VCaP (cell line): ENCODE results near the gene NKAIN2.
A peak's percentile ranks its signal among the peaks of the same experiment; 100 is the strongest.

Experiments used
- H3K27ac ChIP-seq: fragments of 450-650 bp; 2 replicates; pipeline ENCODE4 v1.5.1; 2017
- TF ChIP-seq, protein P1 (sequence below): fragments of 450-650 bp; conservative IDR thresholded peaks from 2 replicates; pipeline ENCODE4 v1.5.1; 2017; ENCODE audit warnings: mild to moderate bottlenecking, moderate library complexity

NKAIN2 gene

DNA sequence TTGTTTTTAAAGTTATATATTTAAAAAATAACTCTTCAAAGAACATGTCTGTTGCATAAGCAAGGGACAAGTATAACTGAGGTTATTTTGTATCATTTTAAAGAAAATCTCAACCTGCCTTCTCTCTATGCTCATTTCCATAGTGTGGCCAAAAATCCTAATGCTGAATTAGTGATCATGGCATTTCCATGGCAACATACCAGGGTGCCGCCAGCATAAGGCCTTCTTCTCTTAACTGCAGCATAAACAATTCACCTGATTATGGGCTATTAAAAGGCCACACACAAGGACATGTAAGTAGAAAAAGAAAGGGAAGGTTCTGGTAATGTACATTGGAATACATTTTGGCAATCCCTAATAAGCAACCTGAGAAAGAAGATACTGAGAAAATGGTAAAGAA is 1063.5 kb downstream of the NKAIN2 start:
- TF ChIP-seq, protein P1, sequence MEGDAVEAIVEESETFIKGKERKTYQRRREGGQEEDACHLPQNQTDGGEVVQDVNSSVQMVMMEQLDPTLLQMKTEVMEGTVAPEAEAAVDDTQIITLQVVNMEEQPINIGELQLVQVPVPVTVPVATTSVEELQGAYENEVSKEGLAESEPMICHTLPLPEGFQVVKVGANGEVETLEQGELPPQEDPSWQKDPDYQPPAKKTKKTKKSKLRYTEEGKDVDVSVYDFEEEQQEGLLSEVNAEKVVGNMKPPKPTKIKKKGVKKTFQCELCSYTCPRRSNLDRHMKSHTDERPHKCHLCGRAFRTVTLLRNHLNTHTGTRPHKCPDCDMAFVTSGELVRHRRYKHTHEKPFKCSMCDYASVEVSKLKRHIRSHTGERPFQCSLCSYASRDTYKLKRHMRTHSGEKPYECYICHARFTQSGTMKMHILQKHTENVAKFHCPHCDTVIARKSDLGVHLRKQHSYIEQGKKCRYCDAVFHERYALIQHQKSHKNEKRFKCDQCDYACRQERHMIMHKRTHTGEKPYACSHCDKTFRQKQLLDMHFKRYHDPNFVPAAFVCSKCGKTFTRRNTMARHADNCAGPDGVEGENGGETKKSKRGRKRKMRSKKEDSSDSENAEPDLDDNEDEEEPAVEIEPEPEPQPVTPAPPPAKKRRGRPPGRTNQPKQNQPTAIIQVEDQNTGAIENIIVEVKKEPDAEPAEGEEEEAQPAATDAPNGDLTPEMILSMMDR: no peak
- H3K27ac ChIP-seq: no peak overlapping the region

DNA sequence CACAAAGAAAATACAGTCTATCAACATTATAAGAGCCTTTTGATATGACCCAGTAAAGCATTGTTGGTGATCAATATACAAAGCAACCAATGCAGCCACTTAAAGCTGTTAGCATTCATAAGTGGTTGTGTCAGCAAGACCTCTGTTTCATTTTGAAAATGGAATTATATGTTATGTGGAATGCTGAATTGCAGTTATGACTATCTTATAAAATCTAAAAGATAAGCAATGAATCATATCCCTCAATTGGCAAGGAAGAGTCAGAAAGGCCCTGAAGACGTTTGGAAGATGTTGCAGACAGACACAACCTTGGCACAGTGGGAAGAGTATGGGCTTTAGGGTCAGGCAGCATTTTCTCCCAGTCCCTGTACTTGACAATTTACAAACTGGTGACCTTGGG is 1064.8 kb downstream of the NKAIN2 start:
- TF ChIP-seq, protein P1: no peak
- H3K27ac ChIP-seq: no peak overlapping the region

DNA sequence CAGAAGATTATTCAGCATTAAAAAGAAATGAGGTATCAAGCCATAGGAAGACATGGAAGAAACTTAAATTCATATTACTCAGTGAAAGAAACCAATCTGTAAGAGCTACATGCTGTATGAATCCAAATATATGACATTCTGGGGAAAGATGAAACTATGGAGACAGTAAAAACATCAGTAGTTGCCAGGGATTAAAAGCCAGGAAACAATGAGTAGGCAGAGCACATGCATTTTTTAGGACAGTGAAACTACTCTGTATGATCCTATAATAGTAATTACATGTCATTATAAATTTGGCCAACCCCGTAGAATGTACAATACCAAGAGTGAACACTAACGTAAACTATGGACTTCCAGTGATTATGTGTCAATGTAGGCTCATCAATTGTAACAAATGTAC is 1065.8 kb downstream of the NKAIN2 start:
- TF ChIP-seq, protein P1: no peak
- H3K27ac ChIP-seq: no peak overlapping the region

DNA sequence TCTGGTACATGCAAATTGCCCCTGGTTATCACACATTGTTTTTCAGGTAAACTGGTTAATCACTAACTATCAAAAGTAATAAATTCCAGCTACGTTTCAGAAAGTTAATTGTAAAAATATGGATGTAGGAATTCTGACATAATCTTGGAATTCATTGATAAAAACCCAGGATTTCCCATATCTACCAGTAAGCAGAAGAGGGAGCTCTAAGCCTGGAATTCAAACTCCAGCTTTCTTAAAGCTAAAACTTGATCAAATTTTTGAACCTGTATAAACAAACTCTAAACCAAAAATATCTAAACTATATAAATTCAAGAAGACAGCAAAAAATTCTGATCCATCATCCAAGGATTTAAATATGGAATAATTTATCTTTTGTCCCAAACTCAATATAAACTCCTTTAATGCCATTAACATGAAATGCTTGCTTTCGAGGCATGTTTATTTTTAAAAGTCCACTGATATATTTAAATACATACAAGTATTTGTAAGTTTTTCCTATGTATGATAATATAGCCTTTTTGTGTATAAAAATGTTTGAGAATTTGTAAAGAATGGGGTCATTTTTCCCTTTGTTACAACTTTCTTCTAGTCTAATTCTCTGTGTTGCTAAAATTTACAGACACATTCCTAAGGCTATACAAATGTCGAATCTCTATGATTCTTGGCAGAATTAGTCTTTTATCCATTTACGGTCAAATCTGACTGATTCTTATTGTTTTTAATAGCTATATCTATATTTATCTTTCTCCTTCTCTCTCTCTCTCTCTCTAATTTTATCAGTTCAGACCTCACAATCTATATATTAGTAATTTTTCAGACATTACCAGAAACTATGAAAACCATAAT is 1067.2 kb downstream of the NKAIN2 start:
- no peak overlapping the region for H3K27ac ChIP-seq
- TF ChIP-seq, protein P1: peak; percentile 78

DNA sequence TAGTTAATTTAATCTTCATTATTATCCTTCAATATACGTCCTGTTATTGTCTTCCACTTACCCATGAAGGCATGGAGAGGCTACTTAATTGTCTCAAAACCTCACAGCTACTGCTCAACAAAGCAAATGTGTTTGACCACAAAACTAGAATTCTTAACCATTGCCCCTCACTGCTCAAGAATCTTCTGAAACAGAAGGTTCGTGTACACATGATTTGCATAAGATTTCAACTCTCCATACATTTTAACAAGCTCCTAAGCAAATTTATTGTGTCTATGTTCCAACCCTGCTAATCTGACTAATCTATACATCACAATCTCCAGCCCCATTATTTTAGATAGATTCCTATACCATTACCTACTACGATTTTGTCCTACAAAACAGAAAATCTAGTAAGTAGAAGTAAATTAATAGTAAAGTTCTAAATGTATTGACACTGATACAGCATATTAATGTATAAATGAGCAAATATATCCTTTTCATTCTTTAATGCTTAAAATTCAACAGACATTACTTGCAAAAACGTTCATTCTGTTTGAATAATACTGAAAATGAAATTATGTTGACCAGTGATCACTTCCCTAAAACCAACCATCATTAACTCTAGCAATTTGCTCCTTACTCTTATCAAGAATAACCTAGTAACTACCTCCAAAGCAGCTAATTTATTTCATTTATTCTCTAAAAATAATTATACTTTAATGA is 1068.8 kb downstream of the NKAIN2 start:
- TF ChIP-seq, protein P1: no peak
- no peak overlapping the region for H3K27ac ChIP-seq

DNA sequence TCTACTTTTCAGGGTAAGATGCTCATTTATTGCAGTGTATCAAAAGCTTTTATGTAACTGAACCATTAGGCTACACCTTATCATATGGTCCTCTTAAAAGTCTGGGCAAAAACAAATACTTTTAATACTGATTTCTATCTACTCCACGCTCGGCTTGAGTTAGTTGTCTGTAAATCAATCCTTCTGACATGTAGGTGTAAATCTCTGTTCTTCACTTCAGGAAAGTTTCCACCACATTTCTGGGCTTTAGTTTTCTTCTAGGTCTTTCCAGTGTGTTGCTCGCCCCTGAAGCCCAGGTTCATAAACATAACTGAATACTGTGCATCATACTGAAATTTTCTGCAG is 1069.4 kb downstream of the NKAIN2 start:
- TF ChIP-seq, protein P1: no peak
- no peak overlapping the region for H3K27ac ChIP-seq
